GM12873 (cell line): ENCODE results near the gene ZNF77.

ENCODE experiments used
- TF ChIP-seq, protein P1 (sequence below): IDR thresholded peaks from 2 replicates; pipeline ENCODE4 v1.5.1; 2012; ENCODE audit warnings: low read depth, mild to moderate bottlenecking, moderate library complexity, low read length, control low read depth; ENCODE audit not compliant: insufficient read depth; ENCODE audit errors: missing control alignments

ZNF77 gene

DNA sequence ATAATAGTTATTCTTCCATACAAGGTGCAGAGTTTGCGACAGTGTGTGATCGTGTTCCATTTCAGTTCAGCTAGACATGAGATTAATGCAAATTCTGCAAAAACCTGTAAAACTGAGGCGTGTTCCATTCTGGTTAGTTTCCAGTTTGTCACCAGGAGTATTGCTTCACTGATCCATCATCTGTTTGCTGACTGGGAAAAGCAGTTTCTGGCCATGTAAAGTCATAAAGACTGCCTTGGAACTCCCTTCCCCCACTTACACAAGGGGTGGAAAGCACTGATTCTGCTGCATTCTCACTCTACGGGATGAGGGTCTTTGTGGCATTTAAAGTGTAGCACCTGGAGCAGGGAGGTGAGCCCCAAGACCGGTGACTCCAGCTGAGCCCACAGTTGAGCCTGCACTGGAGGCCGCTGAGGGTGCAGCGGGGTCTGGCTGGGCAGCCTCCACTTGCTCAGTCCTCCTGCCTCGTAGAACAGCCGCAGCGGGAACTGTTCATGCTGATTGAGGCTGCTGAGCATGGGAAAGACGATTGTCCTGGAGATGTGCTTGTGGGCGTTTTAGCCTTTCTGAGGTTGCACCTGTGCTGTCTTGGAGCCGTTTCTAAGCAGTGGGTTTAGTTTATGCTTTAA, 42.1 kb downstream of the ZNF77 start:
- TF ChIP-seq, protein P1, sequence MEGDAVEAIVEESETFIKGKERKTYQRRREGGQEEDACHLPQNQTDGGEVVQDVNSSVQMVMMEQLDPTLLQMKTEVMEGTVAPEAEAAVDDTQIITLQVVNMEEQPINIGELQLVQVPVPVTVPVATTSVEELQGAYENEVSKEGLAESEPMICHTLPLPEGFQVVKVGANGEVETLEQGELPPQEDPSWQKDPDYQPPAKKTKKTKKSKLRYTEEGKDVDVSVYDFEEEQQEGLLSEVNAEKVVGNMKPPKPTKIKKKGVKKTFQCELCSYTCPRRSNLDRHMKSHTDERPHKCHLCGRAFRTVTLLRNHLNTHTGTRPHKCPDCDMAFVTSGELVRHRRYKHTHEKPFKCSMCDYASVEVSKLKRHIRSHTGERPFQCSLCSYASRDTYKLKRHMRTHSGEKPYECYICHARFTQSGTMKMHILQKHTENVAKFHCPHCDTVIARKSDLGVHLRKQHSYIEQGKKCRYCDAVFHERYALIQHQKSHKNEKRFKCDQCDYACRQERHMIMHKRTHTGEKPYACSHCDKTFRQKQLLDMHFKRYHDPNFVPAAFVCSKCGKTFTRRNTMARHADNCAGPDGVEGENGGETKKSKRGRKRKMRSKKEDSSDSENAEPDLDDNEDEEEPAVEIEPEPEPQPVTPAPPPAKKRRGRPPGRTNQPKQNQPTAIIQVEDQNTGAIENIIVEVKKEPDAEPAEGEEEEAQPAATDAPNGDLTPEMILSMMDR: no peak

DNA sequence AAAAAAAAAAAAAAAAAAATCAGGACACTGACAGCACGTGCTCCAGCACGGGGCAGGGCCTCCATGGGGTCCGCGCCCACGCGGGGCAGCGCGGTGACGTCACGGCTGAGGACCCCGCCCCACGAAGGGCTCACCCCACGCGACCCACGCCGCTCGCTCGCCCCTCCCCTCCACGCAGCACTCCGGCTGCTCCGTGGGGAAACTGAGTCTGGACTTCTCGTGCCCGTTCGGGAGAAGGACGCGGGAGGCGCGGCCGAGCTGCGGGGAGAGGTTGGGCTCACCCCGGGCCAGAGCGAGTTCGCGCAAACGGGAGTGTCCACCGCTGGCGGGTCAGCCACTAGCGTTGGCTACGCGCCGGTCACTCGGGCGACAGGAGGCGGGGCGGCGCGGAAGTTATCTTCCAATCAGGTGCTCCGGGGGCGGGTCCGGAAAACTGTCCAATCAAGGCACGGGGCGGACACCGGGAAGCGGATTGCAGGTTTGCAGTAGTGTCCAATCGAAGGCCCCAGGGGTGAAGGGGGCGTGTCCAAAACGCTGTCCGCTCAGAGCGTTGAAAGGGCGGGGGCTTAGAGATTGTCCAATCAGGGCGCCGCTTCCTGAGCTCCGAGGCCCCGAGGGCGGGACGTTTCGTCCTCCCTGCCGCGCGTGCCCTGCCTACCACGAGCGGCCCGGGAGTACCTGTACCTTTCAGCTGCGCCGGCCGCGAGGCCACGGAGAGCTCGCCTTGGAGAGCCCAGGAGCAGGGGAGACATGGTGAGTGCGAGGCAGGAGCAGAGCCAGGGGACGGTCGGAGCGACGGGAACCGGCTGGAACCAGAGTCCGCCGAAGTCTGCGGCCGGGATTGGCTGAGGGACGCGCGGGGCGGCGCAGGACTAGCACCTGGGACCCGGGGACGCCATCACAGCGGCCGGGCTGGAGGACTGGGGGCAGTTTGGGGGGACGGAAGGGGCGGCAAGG, 44.2 kb downstream of the ZNF77 start, which contains the start of gene ZNF57:
TSS of gene ZNF57 (plus strand) at position 633 of the 957 bp plus-strand sequence. CDS start at position 751, 118 bp downstream.
- TF ChIP-seq, protein P1: no peak

DNA sequence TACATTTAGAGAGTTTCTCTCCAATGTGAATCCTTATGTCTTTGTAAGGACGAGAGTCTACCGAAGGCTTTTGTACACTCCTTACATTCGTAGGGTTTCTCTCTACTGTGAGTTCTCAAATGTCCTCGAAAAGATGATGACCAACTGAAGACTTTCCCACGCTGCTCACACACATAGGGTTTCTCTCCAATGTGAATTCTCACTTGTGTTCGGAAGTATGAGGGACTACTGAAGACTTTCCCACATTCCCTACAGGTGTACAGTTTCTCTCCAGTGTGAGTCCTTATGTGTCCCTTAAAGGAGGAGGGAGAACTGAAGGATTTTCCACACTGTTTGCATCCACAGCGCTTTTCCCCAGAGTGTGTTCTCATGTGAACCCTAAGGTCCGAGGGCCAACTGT, 48.1 kb downstream of the ZNF77 start:
- TF ChIP-seq, protein P1: no peak

DNA sequence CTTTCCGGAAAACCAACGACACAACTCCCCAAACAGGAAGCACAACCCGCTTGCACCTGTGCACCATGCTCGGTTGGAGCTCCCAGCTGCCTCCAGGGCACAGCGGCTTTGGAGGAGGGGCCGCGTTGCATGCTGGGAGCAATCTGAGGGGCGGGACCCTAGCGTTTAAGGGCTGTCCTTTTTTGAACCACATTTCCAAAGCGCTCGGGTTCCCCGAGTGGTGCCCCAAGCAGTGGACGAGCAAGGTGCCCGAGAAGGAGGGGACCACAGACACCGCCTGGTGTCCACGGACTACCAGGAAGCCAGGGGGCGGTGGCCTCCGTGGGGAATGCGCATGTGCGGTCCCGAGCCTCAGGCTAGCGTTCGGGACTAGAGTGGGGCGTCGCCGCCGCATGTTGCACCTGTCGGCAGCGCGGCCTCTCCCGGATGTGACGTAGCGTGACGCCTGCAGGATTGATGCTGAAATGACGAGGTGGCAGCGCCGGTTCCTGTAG, 56.0 kb downstream of the ZNF77 start:
- TF ChIP-seq, protein P1: no peak

DNA sequence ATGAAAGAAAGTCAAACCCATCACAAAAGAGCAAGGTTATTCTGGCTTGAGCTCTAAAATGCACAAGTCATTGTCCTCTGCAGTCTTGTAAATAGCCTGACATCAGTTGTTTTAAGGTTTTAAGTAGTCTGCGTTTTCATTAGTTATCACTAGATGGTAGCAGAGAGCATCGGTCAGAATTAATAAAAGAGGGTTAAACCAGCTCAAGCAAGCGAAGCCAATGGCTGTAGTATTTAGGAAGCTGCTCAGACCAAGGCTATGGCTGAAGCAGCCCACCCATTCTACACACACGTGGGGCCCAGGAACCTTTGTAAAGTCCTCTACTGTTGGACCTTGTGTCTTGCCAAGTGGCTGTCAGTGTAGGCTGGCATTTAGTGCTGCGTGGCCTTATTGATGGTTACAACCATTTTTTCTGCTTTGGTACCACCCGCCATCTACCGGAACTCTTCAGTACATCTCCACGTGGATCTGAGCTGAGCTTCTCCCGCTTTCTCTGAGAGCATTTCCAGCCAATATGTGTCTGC, 57.3 kb downstream of the ZNF77 start:
- TF ChIP-seq, protein P1: peak; percentile 65

DNA sequence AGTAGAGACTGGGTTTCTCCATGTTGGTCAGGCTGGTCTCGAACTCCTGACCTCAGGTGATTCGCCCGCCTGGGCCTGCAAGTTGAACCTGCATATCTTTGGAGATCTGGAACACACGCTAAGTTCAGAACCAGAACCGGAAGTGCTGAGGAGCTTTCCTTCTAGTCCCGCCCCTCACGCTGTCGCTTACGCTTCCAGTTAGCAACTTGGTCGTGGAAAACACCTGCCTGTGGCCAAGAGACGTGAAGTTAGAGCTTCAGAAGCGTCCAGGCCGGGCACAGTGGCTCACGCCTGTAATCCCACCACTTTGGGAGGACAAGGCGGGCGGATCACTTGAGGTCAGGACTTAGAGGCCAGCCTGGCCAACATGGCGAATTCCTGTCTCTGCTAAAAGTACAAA, 59.0 kb downstream of the ZNF77 start:
- TF ChIP-seq, protein P1: no peak
